Right kidney (tissue), 1 donor: ENCODE data around the gene OSBPL3.

ENCODE experiments used
- DNase-seq: peaks from one replicate; pipeline ENCODE4 v3.0.0-alpha.2; 2016

Gene OSBPL3

GRCh38 chr7:24951441-24951980, 28.5 kb downstream of the OSBPL3 start:
- DNase-seq = no peak

DNA sequence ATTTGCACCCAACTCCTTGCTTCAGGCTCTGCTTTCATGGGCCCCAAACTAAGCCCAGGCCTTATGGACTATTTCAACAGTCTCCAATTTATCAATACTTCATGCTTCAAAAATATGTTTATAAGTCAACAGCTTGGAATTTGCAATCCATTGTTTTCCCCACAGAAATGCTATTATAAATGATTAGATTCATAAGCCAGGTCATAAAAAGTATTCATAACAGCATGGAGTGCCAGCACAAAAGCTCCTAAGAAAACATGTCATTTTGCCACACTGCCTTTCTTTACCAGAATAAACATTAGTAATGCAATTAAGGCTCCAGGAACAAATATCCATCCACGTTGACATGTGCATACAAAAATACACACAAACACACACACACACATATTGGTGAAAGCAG, 30.1 kb downstream of the OSBPL3 start:
- no peak for DNase-seq

- DNase-seq = no peak
Measured at GRCh38 chr7:24948739-24949138, 31.2 kb downstream of the OSBPL3 start.

DNA sequence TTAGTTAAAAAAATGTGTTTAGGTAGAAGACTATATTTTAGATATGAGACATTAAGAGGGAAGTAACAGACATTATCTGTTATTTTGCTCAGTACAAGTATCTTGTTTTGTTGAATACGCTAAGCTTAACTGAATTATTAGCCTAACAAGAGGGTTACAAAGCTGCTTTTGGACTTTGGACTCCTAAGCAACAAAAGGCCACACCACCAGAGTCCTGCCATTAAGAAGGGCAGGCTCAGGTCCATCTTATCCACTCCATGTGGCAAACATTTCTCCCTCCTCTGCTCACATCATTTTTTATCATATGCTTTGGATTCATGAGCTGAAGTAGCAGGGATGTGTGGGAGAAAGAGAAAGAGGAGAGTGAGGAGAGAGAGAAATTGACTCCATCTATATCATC, 33.5 kb downstream of the OSBPL3 start:
- DNase-seq = no peak

GRCh38 chr7:24945899-24946298, 34.1 kb downstream of the OSBPL3 start:
- no peak for DNase-seq

- no peak for DNase-seq
Measured at GRCh38 chr7:24943096-24943948, 36.7 kb downstream of the OSBPL3 start.

DNA sequence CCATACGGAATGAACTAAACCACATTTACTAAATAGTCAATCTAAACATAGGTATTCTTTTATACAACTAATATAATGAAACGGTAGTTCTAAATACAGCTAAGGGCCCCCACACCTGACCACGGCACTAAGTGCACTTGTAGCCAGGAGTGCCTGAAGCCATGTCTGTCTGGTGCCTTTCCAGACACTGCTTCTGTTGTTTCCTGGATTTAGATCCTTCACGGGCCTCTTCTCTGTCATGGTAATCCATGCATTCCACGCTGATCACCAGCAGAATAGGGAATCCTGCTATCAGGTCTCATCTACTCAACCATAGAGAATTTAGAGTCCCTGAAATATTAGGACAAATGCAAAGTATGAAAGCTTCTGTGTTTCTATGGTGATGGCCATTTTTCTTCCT, 37.8 kb downstream of the OSBPL3 start:
- DNase-seq = no peak

DNA sequence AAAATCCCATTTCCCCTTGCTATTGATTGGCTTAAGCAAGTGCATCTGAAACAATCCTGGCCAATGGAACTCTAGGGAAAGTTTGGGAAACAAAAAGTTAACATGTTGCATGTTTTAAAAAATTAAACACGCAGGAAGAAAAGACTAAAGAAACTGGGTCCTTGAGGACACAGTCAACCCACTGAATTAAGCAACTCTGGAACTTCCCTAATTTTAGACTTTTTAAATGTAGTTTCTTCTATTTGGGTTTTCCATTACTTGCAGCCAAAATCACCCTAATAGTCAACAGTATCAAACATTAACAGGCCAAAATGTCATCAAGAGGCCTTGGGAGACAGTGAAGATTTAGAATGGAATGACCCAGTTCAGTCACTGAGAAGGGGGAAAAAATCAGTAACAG, 40.6 kb downstream of the OSBPL3 start:
- DNase-seq = no peak

GRCh38 chr7:24936121-24936824, 43.7 kb downstream of the OSBPL3 start:
- no peak for DNase-seq

GRCh38 chr7:24933298-24933697, 46.7 kb downstream of the OSBPL3 start:
- no peak for DNase-seq

DNA sequence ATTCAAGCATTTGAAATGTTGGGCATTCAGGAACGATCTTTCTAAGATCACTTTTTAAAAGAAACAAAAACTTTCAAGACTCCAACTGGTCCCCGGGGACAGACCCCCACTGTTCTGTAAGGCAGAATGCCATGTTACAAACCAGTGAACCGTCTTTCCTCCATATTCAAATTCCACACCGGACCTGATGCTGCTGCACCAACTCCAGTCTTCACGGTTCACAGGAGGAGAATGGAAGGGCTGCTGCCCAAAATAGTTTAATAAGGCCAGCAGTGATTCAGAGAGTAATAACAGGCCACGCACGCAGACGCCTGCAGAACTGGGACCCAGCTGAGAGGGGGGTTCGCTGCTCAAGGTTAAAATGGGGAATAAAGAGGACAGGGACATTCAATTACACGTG, 47.2 kb downstream of the OSBPL3 start:
- no peak for DNase-seq

GRCh38 chr7:24932389-24932788, 47.6 kb downstream of the OSBPL3 start:
- DNase-seq = no peak

DNA sequence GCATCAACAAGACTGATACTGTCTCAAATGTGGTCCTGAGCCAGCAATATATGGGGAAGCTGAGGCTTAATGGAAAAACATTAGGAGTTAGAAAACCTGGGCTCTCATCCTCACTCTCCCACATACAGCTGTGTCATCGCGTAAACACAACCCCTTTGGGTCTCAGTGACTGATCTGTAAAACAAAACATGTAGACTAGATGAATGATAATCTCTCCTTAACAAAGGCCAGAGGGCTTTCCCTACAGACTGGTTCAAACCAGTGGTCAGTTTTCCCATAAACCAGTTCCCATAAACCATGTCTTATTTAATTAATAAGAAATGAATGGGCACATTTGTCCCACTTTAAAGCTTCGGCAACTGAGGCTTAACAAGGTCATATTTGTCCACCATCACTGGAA, 48.1 kb downstream of the OSBPL3 start:
- no peak for DNase-seq

DNA sequence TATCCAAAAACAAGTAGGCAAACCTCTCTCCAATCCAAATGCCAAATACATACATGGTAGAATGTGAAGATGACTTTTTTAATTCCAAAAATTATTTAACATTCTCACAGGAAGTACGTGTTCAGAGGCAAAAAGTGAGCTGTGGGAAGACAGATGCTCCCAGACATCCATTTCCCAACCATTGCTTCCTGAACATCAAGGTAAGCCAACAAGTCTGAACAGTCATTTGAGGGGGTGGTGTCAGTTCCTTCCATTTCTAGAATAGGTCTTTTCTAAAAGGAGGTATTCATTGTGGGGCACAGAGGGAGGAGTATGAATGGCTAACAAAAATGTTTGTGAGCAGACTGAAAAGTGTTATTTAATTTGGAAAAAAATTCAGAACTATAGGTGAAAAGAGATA, 49.1 kb downstream of the OSBPL3 start:
- no peak for DNase-seq

GRCh38 chr7:24926623-24927524, 53.1 kb downstream of the OSBPL3 start:
- no peak for DNase-seq

DNA sequence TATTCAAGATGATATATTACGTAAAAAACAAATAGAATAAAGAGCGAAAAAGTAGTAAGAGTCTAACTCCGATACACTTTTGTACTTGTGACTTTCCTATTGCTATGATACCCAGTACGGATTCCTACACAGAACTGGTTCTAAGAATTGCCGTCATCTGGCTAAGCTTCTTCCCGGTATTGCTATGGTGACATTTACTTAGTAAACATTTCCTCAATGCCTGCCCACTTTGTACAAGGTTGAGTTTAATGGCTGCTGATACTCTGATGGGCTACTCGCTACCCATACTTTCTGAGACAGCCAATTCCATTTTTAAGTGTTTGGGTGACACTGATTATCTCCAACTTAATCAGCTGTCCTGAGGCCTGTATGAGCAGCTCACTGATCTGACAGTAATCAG, 55.6 kb downstream of the OSBPL3 start:
- no peak for DNase-seq

GRCh38 chr7:24923172-24923865, 56.7 kb downstream of the OSBPL3 start:
- DNase-seq = no peak

GRCh38 chr7:24922099-24922773, 57.7 kb downstream of the OSBPL3 start:
- DNase-seq = no peak

DNA sequence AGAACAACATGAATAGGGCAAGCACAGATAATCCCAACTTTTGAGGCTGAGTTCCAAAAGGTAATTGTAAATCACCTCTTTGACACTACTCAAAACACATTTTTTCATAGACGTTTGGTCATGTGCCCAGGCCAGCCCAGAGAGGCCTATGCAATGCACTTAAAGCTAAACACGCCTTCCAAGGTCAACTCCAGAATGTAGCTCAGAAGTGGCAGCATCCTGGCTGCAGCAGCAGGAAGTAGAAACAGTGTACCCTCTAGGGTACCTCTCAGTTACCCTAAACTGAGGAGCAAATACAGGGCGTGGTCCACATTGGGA, 58.7 kb downstream of the OSBPL3 start:
- no peak for DNase-seq

- DNase-seq = no peak
Measured at GRCh38 chr7:24920451-24921361, 59.3 kb downstream of the OSBPL3 start.
